HEK293T (cell line): ENCODE measurements around the gene GUCY1A1.

Experiments used
- CTCF ChIA-PET: fragments of 350-600 bp; formaldehyde crosslinking; extraction: SDS; loops from one replicate; lab custom pipeline; 2021; ENCODE audit warnings: antibody characterized with exemption, inconsistent platforms; lab: Yijun Ruan, JAX
- POLR2A ChIA-PET: fragments of 350-600 bp; formaldehyde crosslinking; extraction: SDS; loops from one replicate; lab custom pipeline; 2020; ENCODE audit warnings: antibody characterized with exemption, inconsistent platforms; lab: Yijun Ruan, JAX
- DNase-seq: peaks from one replicate; pipeline ENCODE4 v3.0.0; 2012; ENCODE audit warnings: mixed read lengths; ENCODE audit errors: extremely low spot score
- ARNT ChIP-seq: fragments of 450-650 bp; IDR thresholded peaks from 2 replicates; pipeline ENCODE4 v1.6.1; 2017; ENCODE audit warnings: mild to moderate bottlenecking
- BHLHE40 ChIP-seq: fragments of 450-650 bp; IDR thresholded peaks from 2 replicates; pipeline ENCODE4 v1.6.1; 2016; ENCODE audit warnings: mild to moderate bottlenecking, moderate library complexity, borderline replicate concordance
- CTBP1 ChIP-seq: fragments of 450-650 bp; IDR thresholded peaks from 2 replicates; pipeline ENCODE4 v1.6.1; 2016; ENCODE audit warnings: borderline replicate concordance
- ELF4 ChIP-seq: fragments of 450-650 bp; IDR thresholded peaks from 2 replicates; pipeline ENCODE4 v1.6.1; 2017; ENCODE audit warnings: antibody characterized with exemption
- FOXA1 ChIP-seq: fragments of 450-650 bp; IDR thresholded peaks from 2 replicates; pipeline ENCODE4 v1.6.1; 2016; ENCODE audit warnings: mild to moderate bottlenecking
- FOXK2 ChIP-seq: fragments of 450-650 bp; IDR thresholded peaks from 2 replicates; pipeline ENCODE4 v1.6.1; 2016; ENCODE audit warnings: mild to moderate bottlenecking
- FOXM1 ChIP-seq: fragments of 450-650 bp; IDR thresholded peaks from 2 replicates; pipeline ENCODE4 v1.6.1; 2017; ENCODE audit warnings: mild to moderate bottlenecking, borderline replicate concordance
- HDGF ChIP-seq: fragments of 450-650 bp; IDR thresholded peaks from 2 replicates; pipeline ENCODE4 v1.6.1; 2017; ENCODE audit warnings: antibody characterized with exemption, borderline replicate concordance
- L3MBTL2 ChIP-seq: fragments of 450-650 bp; conservative IDR thresholded peaks from 2 replicates; pipeline ENCODE4 v1.6.1; 2016; ENCODE audit warnings: mild to moderate bottlenecking
- LEF1 ChIP-seq: fragments of 450-650 bp; IDR thresholded peaks from 2 replicates; pipeline ENCODE4 v1.6.1; 2017; ENCODE audit warnings: mild to moderate bottlenecking, borderline replicate concordance
- NFRKB ChIP-seq: fragments of 450-650 bp; IDR thresholded peaks from 2 replicates; pipeline ENCODE4 v1.6.1; 2016; ENCODE audit warnings: mild to moderate bottlenecking, moderate library complexity
- SP1 ChIP-seq: fragments of 450-650 bp; IDR thresholded peaks from 2 replicates; pipeline ENCODE4 v1.6.1; 2017
- SUZ12 ChIP-seq: fragments of 450-650 bp; IDR thresholded peaks from 2 replicates; pipeline ENCODE4 v1.6.1; 2016; ENCODE audit warnings: mild to moderate bottlenecking
- TARDBP ChIP-seq: fragments of 450-650 bp; IDR thresholded peaks from 2 replicates; pipeline ENCODE4 v1.6.1; 2016
- ZNF384 ChIP-seq: fragments of 450-650 bp; IDR thresholded peaks from 2 replicates; pipeline ENCODE4 v1.6.1; 2016
- TF ChIP-seq, protein P1 (sequence below): fragments of 450-650 bp; IDR thresholded peaks from 2 replicates; pipeline ENCODE4 v1.6.1; 2016

Gene GUCY1A1

GRCh38 chr4:155692361-155692760 lies 25.7 kb downstream of the GUCY1A1 start:
- no peak for DNase-seq
- CTCF ChIA-PET: no interaction called here
- TF ChIP-seq BHLHE40: no peak
- TF ChIP-seq ARNT: no peak
- POLR2A ChIA-PET: no interaction called here

- TF ChIP-seq, protein P1, sequence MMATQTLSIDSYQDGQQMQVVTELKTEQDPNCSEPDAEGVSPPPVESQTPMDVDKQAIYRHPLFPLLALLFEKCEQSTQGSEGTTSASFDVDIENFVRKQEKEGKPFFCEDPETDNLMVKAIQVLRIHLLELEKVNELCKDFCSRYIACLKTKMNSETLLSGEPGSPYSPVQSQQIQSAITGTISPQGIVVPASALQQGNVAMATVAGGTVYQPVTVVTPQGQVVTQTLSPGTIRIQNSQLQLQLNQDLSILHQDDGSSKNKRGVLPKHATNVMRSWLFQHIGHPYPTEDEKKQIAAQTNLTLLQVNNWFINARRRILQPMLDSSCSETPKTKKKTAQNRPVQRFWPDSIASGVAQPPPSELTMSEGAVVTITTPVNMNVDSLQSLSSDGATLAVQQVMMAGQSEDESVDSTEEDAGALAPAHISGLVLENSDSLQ: no peak
- TF ChIP-seq CTBP1 (no peak), SP1 (no peak), FOXK2 (no peak), BHLHE40 (no peak), L3MBTL2 (no peak), FOXA1 (no peak), ARNT (no peak), ELF4 (no peak), TARDBP (no peak), HDGF (no peak), ZNF384 (no peak), NFRKB (no peak)
- POLR2A ChIA-PET: no interaction called here
- DNase-seq: no peak
- CTCF ChIA-PET: no interaction called here
These were observed 26.5 kb downstream of the GUCY1A1 start for GRCh38 chr4:155693015-155693663.

DNA sequence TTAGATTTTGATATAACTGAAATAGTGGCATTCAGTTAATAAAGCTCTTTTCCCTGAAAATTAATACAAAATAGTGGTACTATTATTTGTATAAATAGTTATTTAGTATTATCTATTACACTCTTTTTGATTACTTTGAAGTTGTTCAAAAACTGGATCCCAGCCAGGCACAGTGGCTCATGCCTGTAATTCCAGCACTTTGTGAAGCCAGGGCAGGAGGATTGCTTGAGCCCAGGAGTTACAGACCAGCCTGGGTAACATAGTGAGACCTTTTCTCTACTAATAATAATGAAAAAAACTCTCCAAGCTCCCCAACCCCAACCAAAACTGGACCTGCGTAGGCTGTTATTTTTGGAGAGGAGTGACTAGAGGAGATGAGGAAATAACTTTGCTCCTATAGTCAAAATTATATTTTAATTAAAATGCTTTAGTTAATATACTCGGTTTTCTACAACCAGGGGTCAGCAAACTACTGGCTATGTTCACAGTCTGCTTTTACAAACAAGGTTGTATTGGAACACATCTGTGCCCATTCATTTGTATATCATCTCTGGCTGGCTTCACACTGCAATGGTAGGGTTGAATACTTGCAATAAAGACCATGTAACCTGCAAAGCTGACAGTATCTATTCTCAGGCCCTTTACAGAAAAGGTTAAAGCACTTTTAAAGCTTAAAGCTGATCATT lies 27.6 kb downstream of the GUCY1A1 start:
- DNase-seq: no peak
- POLR2A ChIA-PET: no interaction called here
- CTCF ChIA-PET: no interaction called here

GRCh38 chr4:155696226-155696625 lies 29.6 kb downstream of the GUCY1A1 start:
- no peak for DNase-seq
- no peak for TF ChIP-seq NFRKB
- TF ChIP-seq SUZ12: no peak
- TF ChIP-seq LEF1: no peak
- TF ChIP-seq FOXM1: no peak
- TF ChIP-seq ELF4: no peak
- TF ChIP-seq BHLHE40: no peak
- no peak for TF ChIP-seq ZNF384
- TF ChIP-seq TARDBP: no peak
- no peak for TF ChIP-seq FOXA1
- ChIA-PET CTCF (interaction anchor here (1.6 kb wide), 1 partner anchor 11 kb away, joined by 4 read pairs; no protein-coding TSS in a partner anchor), POLR2A (no interaction called here)

More for the DNA sequence above, 27.6 kb downstream of the GUCY1A1 start:
- TF ChIP-seq FOXK2 (no peak), FOXA1 (no peak)
- TF ChIP-seq, protein P1: no peak

GRCh38 chr4:155696726-155697125 lies 30.1 kb downstream of the GUCY1A1 start:
- ChIA-PET CTCF (interaction anchor here (1.6 kb wide), 1 partner anchor 11 kb away, joined by 4 read pairs; no protein-coding TSS in a partner anchor), POLR2A (interaction anchor here (0.6 kb wide), 1 partner anchor 10 kb away, joined by 3 read pairs; no protein-coding TSS in a partner anchor)
- no peak for TF ChIP-seq FOXA1
- no peak for TF ChIP-seq ELF4
- no peak for TF ChIP-seq FOXK2
- TF ChIP-seq ARNT: no peak
- DNase-seq: no peak

GRCh38 chr4:155701827-155702226 lies 35.2 kb downstream of the GUCY1A1 start:
- CTCF ChIA-PET: interaction anchor here (0.6 to 0.8 kb wide), 2 partner anchors 72 to 114 kb away, joined by 3 read pairs; no protein-coding TSS in a partner anchor
- POLR2A ChIA-PET: no interaction called here
- TF ChIP-seq SP1 (no peak), L3MBTL2 (no peak), ARNT (no peak)
- no peak for DNase-seq

DNA sequence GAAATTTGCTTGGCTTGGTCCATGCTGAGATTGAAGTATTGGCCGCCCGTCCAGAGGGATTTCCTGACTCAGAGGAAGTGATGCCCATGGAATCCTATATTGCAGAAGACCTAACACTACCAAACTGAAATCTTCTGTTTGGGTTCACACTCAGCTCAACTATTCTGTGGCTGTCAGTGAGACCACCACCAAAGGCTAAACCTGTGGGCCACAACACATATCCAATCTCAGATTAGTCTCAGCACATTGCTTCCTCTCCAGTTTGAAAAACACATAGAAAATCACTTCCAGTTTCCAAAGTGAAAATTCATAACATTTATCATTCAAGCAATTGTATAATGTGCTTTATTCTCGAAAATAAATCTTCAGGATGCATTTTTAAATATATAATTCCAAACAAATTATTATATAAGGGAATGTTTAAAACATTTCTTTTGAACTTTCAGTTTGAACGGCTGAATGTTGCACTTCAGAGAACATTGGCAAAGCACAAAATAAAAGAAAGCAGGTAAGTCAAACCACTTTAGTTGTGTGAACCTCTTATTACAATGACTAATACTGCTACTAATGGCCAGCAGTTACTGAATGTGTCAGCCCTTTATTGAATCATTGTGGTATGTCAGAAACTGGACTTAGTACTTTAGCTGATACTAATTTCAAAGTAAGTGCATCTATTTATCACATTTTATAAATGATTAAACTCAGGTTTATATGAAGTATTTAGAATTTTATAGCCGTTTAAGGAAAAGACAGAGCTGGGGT lies 37.0 kb downstream of the GUCY1A1 start:
- DNase-seq: no peak
- no peak for TF ChIP-seq BHLHE40
- no peak for TF ChIP-seq ARNT
- TF ChIP-seq TARDBP: no peak
- TF ChIP-seq NFRKB: no peak
- CTCF ChIA-PET: no interaction called here
- POLR2A ChIA-PET: interaction anchor here (1.5 kb wide), 1 partner anchor 27 kb away, joined by 3 read pairs; no protein-coding TSS in a partner anchor
